Ishikawa (cell line): ENCODE results near the gene GALNT5.

Source experiments
- CEBPB ChIP-seq: IDR thresholded peaks from 2 replicates; pipeline ENCODE4 v1.6.1; 2012
- CREB1 ChIP-seq: IDR thresholded peaks from 2 replicates; pipeline ENCODE4 v1.6.1; 2012; ENCODE audit warnings: low read depth
- EGR1 ChIP-seq: IDR thresholded peaks from 2 replicates; pipeline ENCODE4 v1.6.1; 2012
- EP300 ChIP-seq: IDR thresholded peaks from 2 replicates; pipeline ENCODE4 v1.6.1; 2012; ENCODE audit warnings: borderline replicate concordance
- FOXM1 ChIP-seq: IDR thresholded peaks from 2 replicates; pipeline ENCODE4 v1.6.1; 2012; ENCODE audit warnings: low read depth, borderline replicate concordance
- MAX ChIP-seq: IDR thresholded peaks from 2 replicates; pipeline ENCODE4 v1.6.1; 2012
- NFIC ChIP-seq: IDR thresholded peaks from 2 replicates; pipeline ENCODE4 v1.6.1; 2012
- RAD21 ChIP-seq: IDR thresholded peaks from 2 replicates; pipeline ENCODE4 v1.6.1; 2012; ENCODE audit warnings: low read depth
- REST ChIP-seq: IDR thresholded peaks from 2 replicates; pipeline ENCODE4 v1.6.1; 2012; ENCODE audit warnings: low read depth, mild to moderate bottlenecking
- TAF1 ChIP-seq: IDR thresholded peaks from 2 replicates; pipeline ENCODE4 v1.6.1; 2012; ENCODE audit warnings: low read depth, mild to moderate bottlenecking
- TCF12 ChIP-seq: IDR thresholded peaks from 2 replicates; pipeline ENCODE4 v1.6.1; 2012; ENCODE audit warnings: low read depth
- TEAD4 ChIP-seq: IDR thresholded peaks from 2 replicates; pipeline ENCODE4 v1.6.1; 2012
- USF1 ChIP-seq: IDR thresholded peaks from 2 replicates; pipeline ENCODE4 v1.6.1; 2012
- YY1 ChIP-seq: IDR thresholded peaks from 2 replicates; pipeline ENCODE4 v1.6.1; 2012; ENCODE audit warnings: low read depth
- ZBTB7A ChIP-seq: IDR thresholded peaks from 2 replicates; pipeline ENCODE4 v1.6.1; 2012; ENCODE audit warnings: low read depth

Gene GALNT5

GRCh38 chr2:157252529-157252928 lies 5.0 kb upstream of the GALNT5 start:
- no peak for TF ChIP-seq MAX

GRCh38 chr2:157254041-157254440 lies 3.5 kb upstream of the GALNT5 start:
- no peak for TF ChIP-seq NFIC
- no peak for TF ChIP-seq TAF1
- TF ChIP-seq USF1, result no peak
- TF ChIP-seq CREB1, result no peak
- no peak for TF ChIP-seq EP300
- no peak for TF ChIP-seq EGR1
- TF ChIP-seq REST, result no peak
- no peak for TF ChIP-seq FOXM1
- TF ChIP-seq CEBPB, result no peak
- no peak for TF ChIP-seq ZBTB7A
- no peak for TF ChIP-seq YY1
- no peak for TF ChIP-seq TCF12

- TF ChIP-seq REST (no peak), FOXM1 (no peak)
Observed at GRCh38 chr2:157255746-157256145, 1.8 kb upstream of the GALNT5 start.

- TF ChIP-seq NFIC (no peak), TAF1 (no peak), TCF12 (no peak), MAX (no peak)
Observed at GRCh38 chr2:157256626-157257025, 879 bp upstream of the GALNT5 start.

- TF ChIP-seq FOXM1 (no peak), EGR1 (no peak), TEAD4 (no peak), CREB1 (no peak), REST (no peak), EP300 (no peak), NFIC (no peak), CEBPB (no peak), TAF1 (no peak), TCF12 (no peak), USF1 (no peak), RAD21 (no peak), MAX (no peak), YY1 (no peak), ZBTB7A (no peak)
Observed at GRCh38 chr2:157258520-157259326, 1.2 kb downstream of the GALNT5 start.
